ENCODE data around the gene DCANP1. TPM values are rescaled to one million over a fixed set of nuclear protein-coding genes. Genes with fewer than 3 reads are reported as not detected.

DCANP1 gene
- total and polyA plus RNA-seq, 2 of the 13 experiments (the other 11 are each of a cell fraction or from before 2014, with no cell fraction given) = not detected

- TF ChIP-seq ZNF407 (CRISPR knock-in tag; IDR thresholded peaks at IDR 0.05; ENCODE audit: not compliant biosample characterization) (no peak), FOXK1 (CRISPR knock-in tag; IDR thresholded peaks at IDR 0.05; ENCODE audit: borderline replicate concordance, low read depth) (peak; percentile 51; the same call in 1 of the 2 replicates), KDM5B (CRISPR knock-in tag; IDR thresholded peaks at IDR 0.05; ENCODE audit: borderline replicate concordance) (no peak; the same call in 1 of the 2 replicates), ZNF629 (CRISPR knock-in tag; conservative IDR thresholded peaks at IDR 0.05) (0 out of 2 replicates have a peak, but pooled peaks have one; percentile 12), CEBPG (CRISPR knock-in tag; IDR thresholded peaks at IDR 0.05) (peak; percentile 91), NFIB (CRISPR knock-in tag; IDR thresholded peaks at IDR 0.05; ENCODE audit: borderline replicate concordance) (no peak), THAP7 (CRISPR knock-in tag; IDR thresholded peaks at IDR 0.05) (no peak), ZBTB37 (CRISPR knock-in tag; IDR thresholded peaks at IDR 0.05) (no peak), ZNF44 (CRISPR knock-in tag; IDR thresholded peaks at IDR 0.05) (no peak), SOX5 (CRISPR knock-in tag; IDR thresholded peaks at IDR 0.05; ENCODE audit: borderline replicate concordance) (peak; percentile 72; the same call in 1 of the 2 replicates), ZKSCAN1 (IDR thresholded peaks at IDR 0.05; ENCODE audit: low read length) (no peak), TCF12 (IDR thresholded peaks at IDR 0.05) (no peak), TCF12 (CRISPR knock-in tag; IDR thresholded peaks at IDR 0.05) (no peak), YY1 (IDR thresholded peaks at IDR 0.05; ENCODE audit: insufficient read depth, insufficient replicate concordance, low read depth, low read length) (peak; percentile 25), NFE2L1 (CRISPR knock-in tag; IDR thresholded peaks at IDR 0.05; ENCODE audit: borderline replicate concordance) (no peak), ESRRA (CRISPR knock-in tag; IDR thresholded peaks at IDR 0.05; ENCODE audit: low read depth) (no peak), MYPOP (CRISPR knock-in tag; IDR thresholded peaks at IDR 0.05) (peak; percentile 50; the same call in 1 of the 2 replicates), CENPT (CRISPR knock-in tag; IDR thresholded peaks at IDR 0.05; ENCODE audit: low read depth) (no peak), HNRNPK (IDR thresholded peaks at IDR 0.05; ENCODE audit: low read depth, low read length, poor library complexity, severe bottlenecking) (no peak)
Measured at GRCh38 chr5:135482381-135482933, 35.3 kb upstream of the DCANP1 start (continued).

All from HepG2 (cell line).